Measurements from ENCODE around the gene CDK6.

GRCh38 chr7:92729751-92730150 lies 106.6 kb downstream of the CDK6 start:
- TF ChIP-seq CTCF (IDR thresholded peaks at IDR 0.05) = no peak
- no peak for TF ChIP-seq POLR2A (IDR thresholded peaks at IDR 0.05)
- no peak for TF ChIP-seq EP300 (IDR thresholded peaks at IDR 0.05)
